GM18508 (cell line): ENCODE measurements around the gene LATS2.
"Not testable (repeated sequence)": the region's sequence is repeated elsewhere in the genome, so short reads cannot be mapped to it uniquely, and the experiment has no call there.

Experiments
- ATAC-seq: cut with Tn5 transposase; IDR thresholded peaks from one replicate; pipeline ENCODE4 v1.9.1; 2021; ENCODE audit warnings: moderate number of reproducible peaks; ENCODE audit not compliant: insufficient read depth, unreplicated experiment

LATS2 gene

GRCh38 chr13:20927596-20928257 lies 133.7 kb downstream of the LATS2 start:
- ATAC-seq: no peak

- ATAC-seq: not testable (repeated sequence)
Measured at GRCh38 chr13:20925395-20925790, 136.0 kb downstream of the LATS2 start.

GRCh38 chr13:20924758-20925394 lies 136.5 kb downstream of the LATS2 start:
- ATAC-seq: no peak

GRCh38 chr13:20923272-20923671 lies 138.1 kb downstream of the LATS2 start:
- ATAC-seq: no peak
